Activated T-cell treated with anti-CD3 and anti-CD28 coated beads for 24 hours (primary cell): ENCODE results near the gene TOP1.

Source experiments
- DNase-seq: peaks from one replicate; pipeline ENCODE4 v3.0.0-alpha.2; 2020; ENCODE audit warnings: low read depth

The TOP1 gene

GRCh38 chr20:41058674-41059635, 30.3 kb downstream of the TOP1 start:
- no peak for DNase-seq

GRCh38 chr20:41061155-41061554, 32.5 kb downstream of the TOP1 start:
- no peak for DNase-seq

DNA sequence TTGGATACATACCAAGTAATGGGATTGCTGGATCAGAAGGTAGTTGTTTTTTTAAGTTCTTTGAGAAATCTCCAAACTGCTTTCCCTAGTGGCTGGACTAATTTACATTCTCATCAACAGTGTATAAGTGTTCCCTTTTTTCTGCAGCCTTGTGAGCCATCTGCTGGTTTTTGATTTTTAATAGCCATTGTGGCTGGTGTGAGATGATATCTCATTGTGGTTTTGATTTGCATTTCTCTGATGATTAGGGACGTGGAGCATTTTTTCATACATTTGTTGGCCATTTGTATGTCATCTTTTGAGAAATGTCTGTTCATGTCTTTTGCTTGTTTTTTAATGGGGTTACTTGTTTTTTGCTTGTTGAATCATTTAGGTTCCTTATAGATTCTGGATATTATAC, 34.8 kb downstream of the TOP1 start:
- DNase-seq, result no peak

GRCh38 chr20:41064377-41064776, 35.8 kb downstream of the TOP1 start:
- DNase-seq, result no peak

DNA sequence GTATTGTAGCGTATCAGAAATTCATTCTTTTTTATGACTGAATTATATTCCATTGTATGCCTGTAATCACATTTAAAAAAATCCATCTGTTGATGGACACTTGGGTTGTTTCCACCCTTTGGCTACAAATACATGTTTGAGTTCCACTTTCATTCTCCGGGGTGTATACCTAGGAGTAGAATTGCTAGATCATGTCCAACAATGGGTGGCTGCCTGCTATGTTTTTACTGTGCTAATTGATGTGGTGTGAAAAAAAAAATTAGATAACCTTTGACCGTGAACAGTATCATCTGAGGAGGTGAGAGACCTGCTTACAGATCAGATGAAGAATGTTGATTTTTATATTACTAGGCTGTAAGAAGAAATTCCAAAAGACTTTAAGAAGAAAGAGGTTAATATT, 37.1 kb downstream of the TOP1 start:
- DNase-seq, result no peak

GRCh38 chr20:41068806-41069205, 40.2 kb downstream of the TOP1 start:
- DNase-seq, result no peak

GRCh38 chr20:41072190-41072863, 43.7 kb downstream of the TOP1 start:
- no peak for DNase-seq

- DNase-seq, result no peak
Measured at GRCh38 chr20:41072915-41073314, 44.3 kb downstream of the TOP1 start.

DNA sequence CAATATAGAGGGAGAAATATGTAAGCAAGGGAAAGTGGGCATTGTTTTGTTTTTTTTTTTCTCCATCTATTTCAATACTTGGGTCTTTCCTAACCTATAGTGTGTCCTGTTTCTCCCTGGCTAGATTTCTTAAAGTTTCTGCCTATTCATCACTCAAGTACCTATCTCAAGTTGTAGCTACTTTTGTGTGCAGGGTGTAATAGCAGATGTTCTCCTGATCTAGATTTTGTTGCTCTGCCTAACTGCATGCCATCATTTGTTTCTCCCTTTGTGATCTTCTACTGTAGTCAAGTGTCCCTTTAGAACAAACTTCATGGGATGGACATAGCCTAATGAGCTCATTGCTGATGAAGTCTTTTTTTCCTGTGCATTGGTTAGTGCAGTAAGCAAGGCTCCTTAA, 45.8 kb downstream of the TOP1 start:
- DNase-seq, result no peak

DNA sequence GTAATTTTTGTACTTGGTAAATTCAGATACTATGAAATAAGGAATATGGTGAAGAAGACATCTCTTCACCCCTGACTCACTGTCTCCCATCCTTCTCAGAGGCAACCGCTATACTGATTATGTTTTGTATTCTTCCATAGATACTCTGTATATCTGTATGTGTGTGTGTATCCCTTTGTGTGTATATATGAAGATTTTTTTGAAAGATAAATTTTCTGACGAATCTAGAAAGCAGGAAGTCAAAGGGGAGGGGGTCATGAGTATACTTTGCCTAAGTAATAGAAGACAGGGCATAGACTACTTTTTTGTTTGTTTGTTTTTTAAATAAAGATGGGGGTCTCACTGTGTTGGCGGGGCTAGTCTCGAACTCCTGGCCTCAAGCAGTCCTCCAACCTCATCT, 48.2 kb downstream of the TOP1 start:
- no peak for DNase-seq

- no peak for DNase-seq
Measured at GRCh38 chr20:41078329-41078728, 49.7 kb downstream of the TOP1 start.

DNA sequence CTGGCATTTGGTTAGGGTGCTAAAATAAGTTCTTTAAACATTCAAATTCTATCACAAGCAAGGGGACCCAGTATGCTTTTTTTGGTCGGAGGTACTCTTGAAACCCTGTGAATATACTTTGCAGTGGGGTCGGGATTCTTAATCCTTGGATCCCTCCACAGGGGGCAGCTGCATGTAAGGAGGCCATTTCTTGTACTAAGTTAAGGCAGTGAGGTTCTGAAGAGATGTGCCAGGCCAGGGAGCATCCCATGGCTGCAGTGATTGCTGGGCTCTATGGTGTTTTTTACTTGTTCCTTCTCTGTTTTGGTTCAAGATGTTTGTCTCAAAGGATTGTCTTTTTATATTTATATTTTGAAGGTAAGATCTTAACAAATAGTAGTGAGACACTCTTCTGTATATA, 50.4 kb downstream of the TOP1 start:
- DNase-seq, result no peak

DNA sequence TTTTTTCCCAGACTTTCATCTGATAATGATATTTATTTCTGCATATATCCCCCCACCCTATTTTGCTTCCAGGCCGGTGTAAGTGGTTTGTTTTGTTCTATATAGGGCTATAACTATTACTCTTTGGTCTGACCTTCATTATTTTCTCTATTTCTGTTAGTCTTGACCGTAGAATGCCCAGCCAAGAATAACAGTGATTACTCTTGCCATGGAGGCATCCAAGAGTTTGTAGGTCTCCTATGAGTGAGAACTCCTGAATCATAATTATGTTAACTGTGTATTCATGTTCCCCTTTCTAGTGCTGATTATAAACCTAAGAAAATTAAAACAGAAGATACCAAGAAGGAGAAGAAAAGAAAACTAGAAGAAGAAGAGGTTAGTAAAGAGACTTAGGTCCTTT, 52.2 kb downstream of the TOP1 start:
- DNase-seq, result no peak

- no peak for DNase-seq
Measured at GRCh38 chr20:41081276-41081814, 52.7 kb downstream of the TOP1 start.

- DNase-seq, result no peak
Measured at GRCh38 chr20:41082306-41082705, 53.7 kb downstream of the TOP1 start.

GRCh38 chr20:41085606-41086005, 57.0 kb downstream of the TOP1 start:
- no peak for DNase-seq

- no peak for DNase-seq
Measured at GRCh38 chr20:41086402-41087324, 58.0 kb downstream of the TOP1 start.

- DNase-seq, result no peak
Measured at GRCh38 chr20:41087325-41087685, 58.7 kb downstream of the TOP1 start.

DNA sequence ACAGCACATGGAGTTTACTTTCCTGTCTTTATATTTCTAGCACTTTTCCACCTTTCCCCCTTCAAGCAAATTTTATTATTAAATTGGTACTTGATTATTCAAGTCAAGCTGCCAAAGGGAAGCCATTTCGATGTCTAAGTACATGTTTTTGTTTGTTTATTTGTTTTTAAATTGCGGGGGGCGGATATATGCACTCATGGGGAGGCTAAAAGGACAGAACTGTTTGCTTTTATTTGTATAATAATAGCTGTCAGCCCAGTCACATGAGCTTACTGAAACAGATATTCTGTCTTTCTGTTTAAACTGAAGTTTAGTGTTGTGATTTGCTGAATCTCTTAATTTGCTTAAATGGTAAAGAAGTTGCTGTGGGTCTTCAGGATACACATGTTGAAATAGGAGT, 59.2 kb downstream of the TOP1 start:
- no peak for DNase-seq

GRCh38 chr20:41089555-41089954, 60.9 kb downstream of the TOP1 start:
- no peak for DNase-seq

DNA sequence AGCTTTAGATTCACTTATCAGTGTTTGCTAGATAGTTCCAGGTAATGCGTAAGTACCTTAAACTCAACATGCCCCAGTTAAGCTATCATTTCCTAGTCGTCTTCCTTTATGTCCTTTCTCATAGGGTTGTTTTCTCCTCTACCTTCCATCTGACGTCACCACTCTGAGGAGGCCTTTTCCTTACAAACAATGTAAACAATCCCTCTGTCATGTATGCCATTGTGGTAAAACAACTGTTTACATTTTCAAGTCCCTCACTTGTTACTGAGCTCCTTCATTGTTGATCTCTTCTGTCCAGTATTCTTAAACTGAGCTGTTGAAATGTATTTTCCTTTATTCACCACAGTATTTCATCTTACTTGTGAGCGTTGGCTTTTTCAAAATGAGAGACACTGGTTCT, 63.3 kb downstream of the TOP1 start:
- no peak for DNase-seq
